ENCODE measurements around the gene RNF175.

- no peak for TF ChIP-seq CTCF (IDR thresholded peaks at IDR 0.05)
- no peak for TF ChIP-seq POLR2A (IDR thresholded peaks at IDR 0.05)
Measured at GRCh38 chr4:153747406-153747955, 12.3 kb downstream of the RNF175 start.
